ENCODE data around the gene TP53.

GRCh38 chr17:7714721-7715594 is 27.7 kb upstream of the TP53 start:
- no peak for TF ChIP-seq GATA2 (IDR thresholded peaks at IDR 0.05; ENCODE audit: low read depth, low read length)
- no peak for TF ChIP-seq GATA3 (IDR thresholded peaks at IDR 0.05; ENCODE audit: low read depth, low read length)
